A673 (cell line): ENCODE data around the gene AAGAB. TPM values are rescaled to one million over a fixed set of nuclear protein-coding genes. Genes with fewer than 3 reads are reported as not detected.

Source experiments
- BruUV-seq: library from RNA; stranded (reverse); fragments of 400-500 nt; replicated peaks from 2 replicates; lab custom pipeline; 2021; lab: Mats Ljungman, UMichigan
- CTCF ChIA-PET: fragments of 300-600 bp; sonication (Branson Sonifier 250); formaldehyde crosslinking; loops from one replicate; lab custom pipeline; 2022; ENCODE audit warnings: antibody characterized with exemption; lab: Charles Lee
- POLR2A ChIA-PET: fragments of 300-600 bp; sonication (Branson Sonifier 250); formaldehyde crosslinking; loops from one replicate; lab custom pipeline; 2022; ENCODE audit warnings: antibody characterized with exemption; ENCODE audit not compliant: low non-redundant PET; lab: Charles Lee
- DNase-seq: peaks from one replicate; pipeline ENCODE4 v3.0.0-alpha.2; 2015; ENCODE audit warnings: low spot score
- H3K27ac ChIP-seq: fragments of 200-600 bp; sonication (generic); 2 replicates; pipeline ENCODE4 v1.5.1; 2016; ENCODE audit warnings: mixed run types, low read depth, mild to moderate bottlenecking, mixed read lengths, antibody characterized with exemption, low read length; ENCODE audit not compliant: poor library complexity, severe bottlenecking
- H3K27me3 ChIP-seq: fragments of 200-600 bp; sonication (generic); replicated peaks from 2 replicates; pipeline ENCODE4 v1.6.1; 2017; ENCODE audit warnings: mixed run types, low read depth, mild to moderate bottlenecking, mixed read lengths, antibody characterized with exemption, low read length; ENCODE audit not compliant: insufficient read depth, poor library complexity
- H3K36me3 ChIP-seq: fragments of 200-600 bp; sonication (generic); 2 replicates; pipeline ENCODE4 v1.6.1; 2016; ENCODE audit warnings: mixed run types, mild to moderate bottlenecking, mixed read lengths, antibody characterized with exemption, low read length; ENCODE audit not compliant: insufficient read depth, poor library complexity, severe bottlenecking
- H3K4me1 ChIP-seq: fragments of 200-600 bp; sonication (generic); 2 replicates; pipeline ENCODE4 v1.6.1; 2017; ENCODE audit warnings: mixed run types, mild to moderate bottlenecking, mixed read lengths, antibody characterized with exemption, low read length; ENCODE audit not compliant: insufficient read depth, poor library complexity, severe bottlenecking
- H3K4me3 ChIP-seq: fragments of 200-600 bp; sonication (generic); 2 replicates; pipeline ENCODE4 v1.5.1; 2016; ENCODE audit warnings: low read depth, mixed run types, mild to moderate bottlenecking, mixed read lengths, low read length; ENCODE audit not compliant: poor library complexity, severe bottlenecking
- H3K9me3 ChIP-seq: fragments of 200-600 bp; sonication (generic); 2 replicates; pipeline ENCODE4 v1.6.1; 2016; ENCODE audit warnings: mixed run types, low read depth, mild to moderate bottlenecking, mixed read lengths, antibody characterized with exemption, low read length; ENCODE audit not compliant: poor library complexity, severe bottlenecking
- EZH2 ChIP-seq: fragments of 200-600 bp; sonication (generic); IDR thresholded peaks from 2 replicates; pipeline ENCODE4 v1.6.1; 2017; ENCODE audit warnings: borderline replicate concordance, low read depth, mild to moderate bottlenecking, mixed read lengths, antibody characterized with exemption, low read length; ENCODE audit not compliant: poor library complexity, severe bottlenecking
- intact Hi-C: fragments of 100-400 bp; cut with micrococcal nuclease; formaldehyde crosslinking; loops from one replicate; pipeline ENCODE4 v1.10.0; 2022; ENCODE audit not compliant: unreplicated experiment
- total RNA-seq: library from RNA; stranded (reverse); gene quantifications from 2 replicates; pipeline ENCODE4 v1.2.3, GENCODE V29; 2021
- TF ChIP-seq, protein P1 (sequence below): fragments of 300-800, 200-600 bp; sonication (generic); conservative IDR thresholded peaks from 2 replicates; pipeline ENCODE4 v1.5.1; 2017; ENCODE audit warnings: low read depth, mild to moderate bottlenecking, antibody characterized with exemption, low read length, moderate library complexity, mixed read lengths

The AAGAB gene
- total RNA-seq, 1 experiment from 2014 or later: 54.8 TPM

DNA sequence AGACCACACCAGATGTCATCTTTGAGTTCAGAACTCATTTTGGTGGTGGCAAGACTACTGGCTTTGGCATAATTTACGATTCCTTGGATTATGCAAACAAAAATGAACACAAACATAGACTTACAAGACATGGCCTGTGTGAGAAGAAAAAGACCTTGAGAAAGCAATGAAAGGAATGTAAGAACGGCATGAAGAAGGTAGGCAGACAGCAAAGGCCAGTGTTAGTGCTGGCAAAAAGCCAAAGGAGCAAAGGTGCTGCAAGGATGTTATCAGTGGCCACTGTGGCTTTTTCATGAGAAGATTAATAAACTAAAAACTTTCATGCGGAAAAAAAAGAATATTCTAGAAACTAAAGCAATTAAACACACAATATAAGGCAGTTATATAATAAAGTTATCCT lies 21.9 kb downstream of the AAGAB start:
- peaks cover 27% of the 10 kb centered on the region for H3K4me1 ChIP-seq
- DNase-seq: no peak
- BruUV-seq: no TSS peak
- TF ChIP-seq EZH2: no peak
- TF ChIP-seq, protein P1, sequence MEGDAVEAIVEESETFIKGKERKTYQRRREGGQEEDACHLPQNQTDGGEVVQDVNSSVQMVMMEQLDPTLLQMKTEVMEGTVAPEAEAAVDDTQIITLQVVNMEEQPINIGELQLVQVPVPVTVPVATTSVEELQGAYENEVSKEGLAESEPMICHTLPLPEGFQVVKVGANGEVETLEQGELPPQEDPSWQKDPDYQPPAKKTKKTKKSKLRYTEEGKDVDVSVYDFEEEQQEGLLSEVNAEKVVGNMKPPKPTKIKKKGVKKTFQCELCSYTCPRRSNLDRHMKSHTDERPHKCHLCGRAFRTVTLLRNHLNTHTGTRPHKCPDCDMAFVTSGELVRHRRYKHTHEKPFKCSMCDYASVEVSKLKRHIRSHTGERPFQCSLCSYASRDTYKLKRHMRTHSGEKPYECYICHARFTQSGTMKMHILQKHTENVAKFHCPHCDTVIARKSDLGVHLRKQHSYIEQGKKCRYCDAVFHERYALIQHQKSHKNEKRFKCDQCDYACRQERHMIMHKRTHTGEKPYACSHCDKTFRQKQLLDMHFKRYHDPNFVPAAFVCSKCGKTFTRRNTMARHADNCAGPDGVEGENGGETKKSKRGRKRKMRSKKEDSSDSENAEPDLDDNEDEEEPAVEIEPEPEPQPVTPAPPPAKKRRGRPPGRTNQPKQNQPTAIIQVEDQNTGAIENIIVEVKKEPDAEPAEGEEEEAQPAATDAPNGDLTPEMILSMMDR: no peak
- intact Hi-C loops: no loop called here
- no peak overlapping the region for H3K27ac ChIP-seq
- POLR2A ChIA-PET: no interaction called here
- CTCF ChIA-PET: no interaction called here
- no peaks in the 10 kb centered on the region for H3K27me3 ChIP-seq
- no peak overlapping the region for H3K4me3 ChIP-seq
- H3K9me3 ChIP-seq: no peaks in the 10 kb centered on the region
- peaks cover 15% of the 10 kb centered on the region for H3K36me3 ChIP-seq

DNA sequence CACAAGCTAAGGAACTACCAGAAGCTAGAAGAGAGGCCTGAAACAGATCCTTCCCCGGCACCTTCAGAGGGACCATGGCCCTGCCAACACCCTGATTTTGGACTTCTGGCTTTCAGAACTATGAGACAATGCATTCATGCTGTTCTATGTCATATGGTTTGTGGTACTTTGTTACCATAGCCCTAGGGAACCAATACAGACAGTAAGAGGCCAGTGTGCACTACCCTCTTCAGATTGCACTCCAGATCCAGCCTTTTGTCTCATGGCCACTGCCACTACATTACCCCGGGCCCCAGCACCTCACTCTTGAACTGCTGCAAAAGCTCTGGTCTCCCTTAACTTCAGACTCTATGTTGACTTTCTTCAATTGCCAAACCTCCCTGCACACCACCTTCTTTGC lies 24.0 kb downstream of the AAGAB start:
- Histone ChIP-seq H3K4me3 (no peak overlapping the region), H3K36me3 (peaks cover 15% of the 10 kb centered on the region), H3K27me3 (no peaks in the 10 kb centered on the region), H3K4me1 (peaks cover 20% of the 10 kb centered on the region), H3K9me3 (no peaks in the 10 kb centered on the region), H3K27ac (no peak overlapping the region)
- CTCF ChIA-PET: no interaction called here
- POLR2A ChIA-PET: no interaction called here
- no peak for TF ChIP-seq EZH2
- TF ChIP-seq, protein P1: no peak
- no TSS peak for BruUV-seq
- intact Hi-C loops: no loop called here
- DNase-seq: no peak

DNA sequence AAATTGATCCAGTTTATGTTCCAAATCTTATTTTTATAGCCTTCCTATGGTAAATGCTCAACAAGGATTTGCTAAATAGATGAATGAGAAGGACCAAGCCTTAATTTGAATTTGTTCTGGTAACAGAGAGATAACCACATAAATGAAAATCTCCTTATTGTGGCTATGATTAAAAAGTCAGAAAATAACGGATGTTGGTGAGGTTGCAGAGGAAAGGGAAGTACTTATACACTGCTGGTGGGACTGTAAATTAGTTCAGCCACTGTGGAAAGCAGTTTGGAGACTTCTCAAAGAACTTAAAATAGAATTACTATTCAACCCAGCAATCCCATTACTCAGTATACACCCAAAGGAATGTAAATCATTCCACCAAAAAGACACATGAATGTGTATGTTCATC lies 26.2 kb downstream of the AAGAB start:
- no TSS peak for BruUV-seq
- intact Hi-C loops: no loop called here
- H3K4me3 ChIP-seq: no peak overlapping the region
- ChIA-PET CTCF (no interaction called here), POLR2A (no interaction called here)
- H3K9me3 ChIP-seq: no peaks in the 10 kb centered on the region
- DNase-seq: peak; percentile 61
- H3K27me3 ChIP-seq: no peaks in the 10 kb centered on the region
- no peak overlapping the region for H3K27ac ChIP-seq
- peaks cover 15% of the 10 kb centered on the region for H3K36me3 ChIP-seq
- peaks cover 20% of the 10 kb centered on the region for H3K4me1 ChIP-seq
- TF ChIP-seq EZH2: no peak
- TF ChIP-seq, protein P1: no peak
